Measurements from ENCODE around the gene FLNC.

FLNC gene

GRCh38 chr7:128846781-128847444 is 16.7 kb downstream of the FLNC start:
- no peak for DNase-seq (ENCODE audit: low spot score)

- DNase-seq (ENCODE audit: low spot score): no peak
Observed at GRCh38 chr7:128847721-128848211, 17.6 kb downstream of the FLNC start.

GRCh38 chr7:128848289-128849155 is 18.3 kb downstream of the FLNC start:
- DNase-seq (ENCODE audit: low spot score): no peak

GRCh38 chr7:128849156-128849515 is 18.9 kb downstream of the FLNC start:
- DNase-seq (ENCODE audit: low spot score): no peak

GRCh38 chr7:128849804-128850490 is 19.7 kb downstream of the FLNC start:
- DNase-seq (ENCODE audit: low spot score): no peak

- DNase-seq (ENCODE audit: low spot score): no peak
Observed at GRCh38 chr7:128852537-128853254, 22.5 kb downstream of the FLNC start.

- no peak for DNase-seq (ENCODE audit: low spot score)
Observed at GRCh38 chr7:128853799-128854198, 23.6 kb downstream of the FLNC start.

GRCh38 chr7:128854396-128854795 is 24.2 kb downstream of the FLNC start:
- no peak for DNase-seq (ENCODE audit: low spot score)

GRCh38 chr7:128855559-128855958 is 25.4 kb downstream of the FLNC start:
- DNase-seq (ENCODE audit: low spot score): no peak

GRCh38 chr7:128856001-128856718 is 26.0 kb downstream of the FLNC start:
- no peak for DNase-seq (ENCODE audit: low spot score)

GRCh38 chr7:128858380-128859231 is 28.4 kb downstream of the FLNC start:
- no peak for DNase-seq (ENCODE audit: low spot score)

- DNase-seq (ENCODE audit: low spot score): no peak
Observed at GRCh38 chr7:128859232-128860157, 29.3 kb downstream of the FLNC start.

- peak; percentile 64 for DNase-seq (ENCODE audit: low spot score)
Observed at GRCh38 chr7:128860158-128861073, 30.2 kb downstream of the FLNC start.

GRCh38 chr7:128861957-128862570 is 31.9 kb downstream of the FLNC start:
- no peak for DNase-seq (ENCODE audit: low spot score)

GRCh38 chr7:128862571-128863432 is 32.6 kb downstream of the FLNC start, which contains the start of gene ATP6V1F:
Gene ATP6V1F (plus strand): TSS chr7:128862856. CDS start chr7:128862905, 49 bp downstream.
- peak; percentile 97 for DNase-seq (ENCODE audit: low spot score)

GRCh38 chr7:128863433-128863989 is 33.3 kb downstream of the FLNC start:
- peak; percentile 65 for DNase-seq (ENCODE audit: low spot score)
